GM12892 (cell line): Measurements from ENCODE around the gene PSTPIP1.

Experiments used
- POLR2A ChIP-seq: IDR thresholded peaks from 2 replicates; pipeline ENCODE4 v1.6.1; 2011; ENCODE audit warnings: low read depth, low read length, control low read depth
- POLR2AphosphoS5 ChIP-seq: IDR thresholded peaks from 2 replicates; pipeline ENCODE4 v1.6.1; 2011; ENCODE audit warnings: low read depth, low read length, control low read depth
- TAF1 ChIP-seq: IDR thresholded peaks from 2 replicates; pipeline ENCODE4 v1.6.1; 2011; ENCODE audit warnings: low read depth, mild to moderate bottlenecking, control low read depth, low read length, borderline replicate concordance

- no peak for TF ChIP-seq POLR2A
- TF ChIP-seq POLR2AphosphoS5: no peak
- TF ChIP-seq TAF1: no peak
Measured at GRCh38 chr15:77076323-77076915, 81.5 kb downstream of the PSTPIP1 start.
